Measurements from ENCODE around the gene SUPT3H. TPM values are rescaled to one million over a fixed set of nuclear protein-coding genes. Genes with fewer than 3 reads are reported as not detected.

Gene SUPT3H
- total and polyA plus RNA-seq, 2 experiments from 2014 or later: 12.4 to 19.4 TPM

GRCh38 chr6:44920952-44921491 is 456.7 kb downstream of the SUPT3H start:
- Histone ChIP-seq H3K4me3 (no peak overlapping the region), H3K27me3 (no peaks in the 10 kb centered on the region), H3K27ac (peak overlapping the region; percentile 75), H3K9me3 (ENCODE audit: low read depth) (no peaks in the 10 kb centered on the region), H3K4me1 (ENCODE audit: low read depth) (peaks cover 23% of the 10 kb centered on the region), H3K36me3 (no peaks in the 10 kb centered on the region)
- DNase-seq (ENCODE audit: low read depth in 1 of 2, low spot score in 1 of 2): peak; percentile 18 to 52
- no peak for TF ChIP-seq CTCF (IDR thresholded peaks at IDR 0.05; ENCODE audit: low read depth, low read length)

GRCh38 chr6:44918671-44919296 is 458.9 kb downstream of the SUPT3H start:
- no peak for TF ChIP-seq CTCF (IDR thresholded peaks at IDR 0.05; ENCODE audit: low read depth, low read length)
- H3K4me3 ChIP-seq: no peak overlapping the region
- peak in 1 of 2 donors; percentile 16 for DNase-seq (ENCODE audit: low read depth in 1 of 2, low spot score in 1 of 2)
- peaks cover 17% of the 10 kb centered on the region for H3K4me1 ChIP-seq (ENCODE audit: low read depth)
- no peaks in the 10 kb centered on the region for H3K9me3 ChIP-seq (ENCODE audit: low read depth)
- no peaks in the 10 kb centered on the region for H3K36me3 ChIP-seq
- H3K27me3 ChIP-seq: no peaks in the 10 kb centered on the region
- no peak overlapping the region for H3K27ac ChIP-seq

DNA sequence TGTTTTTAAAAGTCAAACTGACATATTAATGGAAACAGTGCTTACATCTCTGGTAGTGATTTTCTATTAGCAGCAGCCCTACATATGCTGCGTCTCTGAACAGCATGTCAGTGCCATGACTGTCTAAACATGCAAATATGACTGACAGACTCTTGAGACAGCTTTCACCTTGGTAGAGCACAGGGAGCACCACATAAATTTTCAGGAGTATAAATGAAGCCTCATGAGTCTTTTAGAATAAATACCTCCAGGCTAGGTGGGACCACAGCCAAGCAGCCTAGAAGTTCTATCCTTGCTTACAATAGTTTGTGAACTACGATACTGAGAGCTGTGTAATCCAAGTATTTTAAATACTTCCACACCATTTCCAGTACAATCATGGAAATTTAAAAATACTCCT is 460.3 kb downstream of the SUPT3H start:
- DNase-seq (ENCODE audit: low read depth in 1 of 2, low spot score in 1 of 2): no peak
- H3K27ac ChIP-seq: no peak overlapping the region
- no peaks in the 10 kb centered on the region for H3K9me3 ChIP-seq (ENCODE audit: low read depth)
- peaks cover 17% of the 10 kb centered on the region for H3K4me1 ChIP-seq (ENCODE audit: low read depth)
- H3K36me3 ChIP-seq: no peaks in the 10 kb centered on the region
- no peaks in the 10 kb centered on the region for H3K27me3 ChIP-seq
- TF ChIP-seq CTCF (IDR thresholded peaks at IDR 0.05; ENCODE audit: low read depth, low read length): no peak
- no peak overlapping the region for H3K4me3 ChIP-seq

GRCh38 chr6:44915111-44915510 is 462.6 kb downstream of the SUPT3H start:
- H3K4me3 ChIP-seq: no peak overlapping the region
- DNase-seq (ENCODE audit: low read depth in 1 of 2, low spot score in 1 of 2): no peak
- TF ChIP-seq CTCF (IDR thresholded peaks at IDR 0.05; ENCODE audit: low read depth, low read length): no peak

DNA sequence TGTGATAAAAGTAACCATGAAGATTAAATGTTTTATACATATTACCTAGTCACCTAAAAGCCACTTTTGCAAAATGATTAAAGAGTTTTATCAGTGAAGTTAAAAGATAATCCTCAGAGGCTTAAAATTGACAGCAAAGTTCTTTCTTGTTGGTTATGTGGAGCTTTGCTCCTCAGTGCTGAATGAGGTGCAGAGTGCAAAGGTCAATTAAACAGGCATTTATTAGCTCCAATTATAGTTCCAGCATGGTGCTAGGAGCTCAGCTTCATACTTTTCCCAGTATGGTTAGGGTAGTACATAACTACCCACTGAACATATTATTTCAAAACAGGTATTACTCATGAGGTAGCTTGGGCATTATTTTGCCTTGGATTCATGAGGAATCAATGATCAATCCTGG is 463.6 kb downstream of the SUPT3H start:
- no peak for TF ChIP-seq CTCF (IDR thresholded peaks at IDR 0.05; ENCODE audit: low read depth, low read length)

More at GRCh38 chr6:44915111-44915510, 462.6 kb downstream of the SUPT3H start:
- H3K4me1 ChIP-seq (ENCODE audit: low read depth): no peaks in the 10 kb centered on the region
- no peak overlapping the region for H3K27ac ChIP-seq
- H3K36me3 ChIP-seq: no peaks in the 10 kb centered on the region
- H3K27me3 ChIP-seq: no peaks in the 10 kb centered on the region
- H3K9me3 ChIP-seq (ENCODE audit: low read depth): no peaks in the 10 kb centered on the region

More for the DNA sequence above, 463.6 kb downstream of the SUPT3H start:
- Histone ChIP-seq H3K4me1 (ENCODE audit: low read depth) (no peaks in the 10 kb centered on the region), H3K27me3 (no peaks in the 10 kb centered on the region), H3K4me3 (no peak overlapping the region), H3K27ac (no peak overlapping the region), H3K9me3 (ENCODE audit: low read depth) (no peaks in the 10 kb centered on the region), H3K36me3 (no peaks in the 10 kb centered on the region)
- no peak for DNase-seq (ENCODE audit: low read depth in 1 of 2, low spot score in 1 of 2)
